GM19351 (cell line): Measurements from ENCODE around the gene LEMD2.

Source experiments
- ATAC-seq: cut with Tn5 transposase; IDR thresholded peaks from one replicate; pipeline ENCODE4 v1.9.1; 2021; ENCODE audit warnings: mild to moderate bottlenecking, moderate library complexity; ENCODE audit not compliant: unreplicated experiment

LEMD2 gene

DNA sequence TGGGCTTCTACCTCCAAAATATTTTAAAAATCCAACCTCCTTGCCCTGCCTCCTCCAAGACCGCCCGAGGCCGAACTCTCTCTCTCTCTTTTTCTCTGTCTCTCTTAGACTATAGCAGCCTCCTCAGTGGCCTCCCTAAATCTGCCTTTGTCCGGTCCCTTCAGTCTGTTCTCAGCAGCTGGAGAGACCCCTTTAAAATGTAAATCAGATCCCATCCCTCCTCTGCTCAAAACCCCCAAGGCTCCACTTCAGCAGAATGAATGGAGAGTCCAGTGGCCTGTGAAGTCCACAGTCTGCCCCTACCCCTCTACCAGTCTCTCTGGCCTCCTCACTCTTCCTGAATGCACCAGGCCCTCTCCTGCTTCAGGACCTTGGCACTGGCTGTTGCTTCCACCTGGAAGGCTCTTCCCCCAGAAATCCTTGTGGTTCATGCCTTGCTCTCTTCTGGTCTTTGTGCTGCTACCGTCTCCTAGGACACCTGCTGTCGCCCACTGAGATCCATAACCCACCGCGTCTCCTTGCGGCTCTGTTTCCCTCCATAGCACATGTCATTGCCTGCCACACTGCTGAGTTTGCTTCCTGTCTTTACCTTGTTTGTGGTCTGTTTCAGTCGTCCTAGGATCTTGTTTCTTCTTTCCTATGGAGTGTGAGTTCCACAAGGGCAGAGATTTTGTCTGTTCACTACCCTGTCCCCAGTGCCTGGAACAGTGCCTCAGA, 8.9 kb upstream of the LEMD2 start:
- no peak for ATAC-seq

DNA sequence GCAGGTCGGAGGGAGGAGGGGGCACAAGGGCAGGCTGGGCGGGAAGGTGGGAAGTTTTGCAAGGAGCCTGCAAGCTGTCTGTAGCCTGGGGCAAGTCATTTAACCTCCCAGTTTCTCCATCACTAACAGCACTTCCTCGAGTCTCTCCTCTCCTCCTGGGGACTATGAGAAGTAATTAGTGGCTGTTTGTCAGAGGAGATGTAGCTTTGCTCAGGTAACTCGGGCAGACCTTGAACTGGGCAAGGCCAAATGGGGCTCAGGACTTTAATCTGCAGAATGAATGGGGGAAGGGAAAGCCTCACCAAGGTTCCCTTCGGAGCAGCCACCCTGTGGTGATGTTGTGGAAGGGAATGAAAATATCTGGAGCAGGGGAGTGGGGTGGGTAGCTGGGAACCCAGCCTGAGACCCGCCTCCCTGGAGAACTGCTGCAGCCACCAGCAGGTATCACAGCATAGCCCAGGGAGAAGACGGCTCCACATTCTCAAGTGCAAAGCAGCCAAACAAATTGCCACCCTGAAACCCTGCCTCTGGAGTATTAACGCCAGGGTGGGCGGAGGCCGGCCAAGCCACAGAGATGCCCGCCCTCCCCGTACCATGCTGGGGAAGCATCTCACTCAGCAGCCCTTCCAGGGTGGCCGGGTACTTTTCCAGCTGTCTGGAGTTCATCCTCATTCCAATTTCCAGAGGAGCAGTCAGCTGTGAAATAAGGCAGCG, 6.1 kb upstream of the LEMD2 start:
- ATAC-seq, result no peak

DNA sequence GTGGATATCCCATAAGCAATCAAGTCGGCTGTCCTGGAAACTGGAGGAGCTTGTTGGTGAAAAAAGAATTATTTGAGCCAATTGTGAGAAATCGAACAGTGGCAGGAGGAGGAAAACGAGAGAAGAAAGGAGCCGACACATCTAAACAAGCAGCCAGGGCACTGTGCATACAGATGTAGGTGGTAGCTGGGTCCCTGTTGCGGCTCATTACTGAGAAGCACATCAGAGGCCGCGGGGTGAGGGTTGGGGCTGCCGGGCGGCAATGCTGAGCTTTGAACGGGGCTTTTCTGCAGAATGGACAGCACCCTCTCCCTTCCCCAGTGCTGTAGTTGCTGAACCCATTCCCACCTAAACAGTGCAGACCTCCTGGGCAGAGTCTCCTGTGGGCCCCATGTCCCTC, 4.1 kb upstream of the LEMD2 start:
- ATAC-seq, result no peak

DNA sequence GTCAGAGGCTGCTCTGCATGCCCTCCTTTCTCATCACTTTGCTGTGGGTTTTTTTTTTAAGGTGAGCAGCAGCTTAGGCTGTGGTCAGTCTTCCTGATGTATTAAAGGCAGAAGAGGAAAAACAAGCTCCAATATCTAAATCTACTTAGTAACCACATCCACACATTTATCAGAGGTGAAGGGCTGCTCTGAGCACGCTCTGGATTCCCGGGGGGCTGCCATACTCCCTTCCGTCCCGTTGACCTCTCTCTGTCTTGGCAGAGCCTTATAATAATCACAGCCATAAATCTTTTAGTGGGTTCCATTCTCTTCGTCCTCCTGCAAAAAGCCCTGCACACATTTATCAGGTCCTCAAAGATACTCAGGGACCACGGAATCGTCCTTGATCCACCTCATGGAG, 2.7 kb upstream of the LEMD2 start:
- no peak for ATAC-seq

DNA sequence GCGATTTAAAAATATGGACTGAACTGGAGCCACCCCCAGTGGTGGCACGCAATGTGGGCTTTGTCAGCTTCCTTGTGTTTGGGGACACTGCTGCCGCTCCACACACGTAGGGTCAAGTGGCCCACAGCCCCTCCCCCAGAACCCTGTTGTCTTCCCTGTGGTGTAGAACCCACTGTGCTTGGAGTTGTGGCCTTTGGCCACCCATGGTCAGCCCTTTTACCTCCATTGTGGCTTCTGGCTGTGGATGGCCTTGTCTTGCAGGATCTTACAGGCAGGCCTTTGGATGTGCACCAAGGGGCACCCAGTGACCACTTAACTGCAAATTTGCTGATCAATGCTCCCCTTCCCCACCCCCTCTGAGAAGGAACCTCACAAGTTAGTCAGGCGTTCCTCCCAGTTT, 2.0 kb upstream of the LEMD2 start:
- no peak for ATAC-seq

DNA sequence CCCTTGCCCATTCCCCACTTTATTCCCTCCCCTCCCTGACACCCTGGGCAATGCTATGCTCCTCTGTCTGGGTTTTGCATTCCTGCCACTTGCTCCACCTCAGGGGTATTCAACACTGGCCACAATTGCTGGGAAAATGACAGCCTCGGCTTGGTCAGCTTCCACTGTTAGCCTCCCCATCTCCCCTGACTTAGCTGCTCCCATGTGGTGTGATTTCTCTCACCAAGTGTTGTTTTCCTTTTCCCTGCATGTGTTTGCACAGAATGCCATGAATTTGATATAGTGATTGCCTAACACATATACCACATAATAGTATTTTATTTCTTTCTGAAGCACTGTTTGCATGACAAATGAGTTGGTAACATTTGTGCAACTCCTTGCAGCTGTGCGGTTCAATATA, 1.4 kb upstream of the LEMD2 start:
- no peak for ATAC-seq

DNA sequence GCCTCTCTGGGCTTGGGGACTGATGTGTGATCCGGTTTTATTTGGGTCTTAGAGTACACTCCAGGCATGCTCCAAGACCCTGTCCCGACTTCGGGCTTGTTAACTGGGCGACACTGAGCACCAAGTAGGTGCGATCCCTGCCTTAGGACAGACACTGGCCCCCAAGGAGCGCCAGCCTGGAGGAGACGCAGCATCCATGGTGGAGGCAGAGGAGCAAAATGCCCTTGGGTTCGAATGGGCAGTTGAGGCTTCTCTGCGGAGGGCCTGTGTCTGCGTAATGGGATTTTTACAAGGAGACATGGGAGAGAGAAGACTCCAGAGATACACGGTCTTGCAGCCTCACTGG, 593 bp upstream of the LEMD2 start:
- no peak for ATAC-seq

DNA sequence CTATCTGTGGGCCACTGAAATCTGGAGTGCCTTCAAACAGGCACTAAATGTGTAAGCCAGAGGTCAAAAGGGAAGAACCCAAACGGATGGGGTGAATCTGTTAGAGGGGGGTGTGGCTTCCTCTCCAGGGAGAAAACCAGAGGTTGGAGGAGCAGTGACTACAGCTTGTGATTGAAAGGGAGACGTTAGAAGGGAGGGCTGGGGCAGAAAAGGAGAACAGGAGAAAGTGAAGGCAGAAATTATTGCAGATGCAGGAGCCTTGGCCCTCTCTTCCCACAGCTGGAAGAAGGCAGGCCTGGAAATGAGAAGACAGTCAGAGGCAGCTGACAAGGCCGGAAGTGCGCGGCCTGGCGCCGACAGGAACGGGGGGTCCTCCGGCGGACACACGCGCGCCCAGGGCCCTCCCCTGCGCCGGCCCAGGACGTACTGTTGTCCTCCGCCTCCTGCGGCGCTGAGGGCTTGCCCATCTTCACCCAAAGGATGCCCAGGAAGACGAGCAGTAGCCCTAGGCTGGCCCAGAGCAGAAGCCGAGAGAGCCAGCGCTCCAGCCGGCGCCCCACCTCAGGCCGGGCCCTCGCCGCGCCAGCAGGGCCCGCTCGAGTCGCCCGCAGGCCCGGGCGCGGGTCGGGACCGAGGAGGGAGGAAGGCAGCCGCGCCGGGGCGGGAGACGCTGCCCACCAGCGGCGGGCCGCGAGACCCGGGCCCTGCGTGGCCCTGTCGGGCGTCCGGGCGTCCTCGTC, 806 bp downstream of the LEMD2 start:
- ATAC-seq, result peak; percentile 48

DNA sequence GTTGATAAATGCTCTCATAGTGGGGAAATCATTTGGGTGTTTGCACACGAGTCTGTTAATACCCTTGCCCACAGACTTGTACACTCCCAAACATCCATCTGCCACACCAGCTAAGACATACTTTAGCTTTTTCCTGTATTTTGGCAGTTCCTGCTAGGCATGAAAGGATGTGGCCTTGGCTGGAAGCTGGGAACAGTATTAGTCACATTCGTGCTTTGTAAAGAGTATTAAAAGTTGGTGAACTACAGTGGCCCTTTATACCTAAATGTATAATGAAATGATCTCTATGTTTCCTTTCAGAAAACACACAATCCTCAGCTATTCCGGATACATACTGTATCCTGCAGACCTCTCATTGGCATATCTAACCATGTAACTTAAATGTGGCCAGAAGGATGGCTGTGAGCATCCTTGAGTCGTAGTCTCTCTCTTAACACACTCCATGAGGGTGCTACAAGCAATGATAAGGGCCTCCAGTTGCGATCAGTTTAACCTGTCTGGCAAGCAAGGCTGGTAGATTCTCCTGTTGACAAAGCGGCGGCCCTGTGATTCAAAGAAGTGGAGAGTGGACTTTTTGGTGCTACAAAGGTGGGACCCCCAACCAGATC, 1.5 kb downstream of the LEMD2 start:
- no peak for ATAC-seq

DNA sequence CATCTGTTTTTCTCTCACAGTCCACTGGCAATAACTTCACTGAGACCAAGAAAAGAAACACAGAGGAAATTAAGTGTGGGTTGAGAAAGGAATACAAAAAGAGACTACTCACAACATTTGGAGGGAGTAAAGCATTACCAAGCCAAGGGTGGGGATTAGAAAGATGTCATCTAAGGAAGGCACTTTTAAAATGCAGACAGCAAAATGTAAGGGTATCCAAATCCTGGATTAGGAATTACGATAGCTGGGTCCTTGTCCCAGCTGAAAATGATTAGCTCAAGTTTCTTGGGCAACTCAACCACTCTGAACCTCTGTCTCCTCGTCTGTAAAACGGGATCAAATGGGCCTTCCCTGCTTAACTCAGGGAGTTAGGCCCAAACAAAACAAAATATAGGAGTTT, 2.2 kb downstream of the LEMD2 start:
- ATAC-seq, result no peak

DNA sequence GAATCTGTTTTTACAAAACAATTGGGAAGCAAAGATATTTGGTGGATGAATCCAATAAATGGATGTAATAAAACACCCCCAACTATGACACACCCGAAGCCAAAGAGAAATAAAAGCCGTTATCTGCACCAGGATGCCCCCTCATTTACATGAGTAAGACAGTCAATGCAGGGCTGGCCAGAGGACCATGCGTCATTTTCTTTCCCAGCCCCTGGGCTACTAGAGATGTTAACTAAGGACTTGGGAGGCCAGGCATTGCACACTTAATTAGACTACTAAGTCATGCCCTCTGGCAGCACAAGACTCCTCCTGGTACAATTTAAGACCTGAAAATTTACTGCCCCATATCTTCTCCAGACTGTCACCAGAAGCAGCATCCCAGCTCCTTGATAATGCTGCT, 3.2 kb downstream of the LEMD2 start:
- ATAC-seq, result no peak

DNA sequence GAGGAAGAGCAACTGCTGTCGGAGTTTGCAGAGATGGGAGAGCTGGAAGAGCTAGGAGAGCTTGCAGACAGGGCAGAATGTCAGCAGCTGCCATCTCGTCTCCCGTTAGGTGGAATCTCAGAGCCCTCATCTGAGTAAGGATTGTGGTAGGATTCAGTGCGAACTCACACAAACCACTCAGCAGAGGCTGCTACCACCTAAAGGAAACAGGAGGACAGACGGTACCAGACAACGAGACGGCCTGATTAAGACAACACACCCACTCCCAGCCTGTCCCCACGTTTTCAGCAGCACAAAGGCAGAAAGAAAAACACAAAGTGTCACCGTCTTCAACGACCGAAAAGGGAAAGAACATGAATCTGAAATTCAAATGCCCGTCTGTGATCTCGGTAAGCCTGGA, 4.1 kb downstream of the LEMD2 start:
- no peak for ATAC-seq

DNA sequence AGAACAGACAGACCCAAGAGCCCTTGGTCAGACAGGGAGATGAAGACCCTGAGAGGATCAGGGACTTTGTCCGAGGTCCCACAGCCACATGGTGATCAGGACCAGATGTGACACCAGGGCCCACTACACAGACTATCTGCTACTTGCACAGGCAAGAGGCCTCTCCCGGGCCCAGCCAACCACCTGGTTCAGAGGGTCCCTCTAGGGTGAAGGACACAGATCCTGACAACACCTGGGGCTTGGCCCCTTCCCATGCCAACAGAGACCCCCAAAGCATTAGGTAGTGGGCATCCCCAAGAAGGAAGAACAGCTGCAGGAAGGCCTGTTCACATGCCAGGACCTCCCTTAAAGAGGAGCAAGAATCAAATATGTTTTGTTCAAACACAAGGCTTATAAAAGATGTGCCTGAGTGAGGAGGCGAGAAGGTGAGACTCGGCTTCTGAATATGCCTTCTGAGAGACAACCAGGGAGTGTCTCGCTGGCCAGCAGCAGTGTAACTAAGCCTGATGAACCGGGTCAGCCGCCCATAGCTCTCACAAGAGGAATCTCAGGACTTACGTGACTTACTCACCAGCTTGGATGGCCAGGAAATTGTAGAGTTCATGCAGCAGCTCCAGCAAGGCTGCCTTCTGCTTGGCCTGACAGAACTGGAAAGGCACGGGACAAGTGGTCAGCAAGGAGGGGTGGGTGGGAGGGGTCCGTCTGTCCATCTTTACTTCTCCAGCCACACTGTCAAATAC, 5.0 kb downstream of the LEMD2 start:
- no peak for ATAC-seq

DNA sequence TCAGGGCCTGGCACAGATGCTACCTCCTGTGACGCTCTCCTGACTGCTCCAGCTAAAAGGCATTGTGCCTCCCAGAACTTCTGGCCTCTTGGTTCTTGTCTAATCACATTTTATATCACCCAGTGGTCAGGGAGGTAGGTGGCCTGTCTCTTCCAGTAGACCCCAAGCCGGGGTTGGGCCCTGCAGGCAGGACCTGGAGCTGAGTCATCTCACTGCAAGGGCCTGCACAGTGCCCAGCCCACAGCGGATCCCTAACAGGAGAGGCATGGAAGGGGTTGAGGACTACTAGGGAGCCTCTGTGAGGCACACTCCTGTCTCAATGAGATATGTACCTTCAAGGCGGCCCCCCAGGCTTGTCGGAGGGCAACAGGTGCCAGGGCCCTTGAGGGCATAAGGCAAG, 6.4 kb downstream of the LEMD2 start:
- ATAC-seq, result no peak

DNA sequence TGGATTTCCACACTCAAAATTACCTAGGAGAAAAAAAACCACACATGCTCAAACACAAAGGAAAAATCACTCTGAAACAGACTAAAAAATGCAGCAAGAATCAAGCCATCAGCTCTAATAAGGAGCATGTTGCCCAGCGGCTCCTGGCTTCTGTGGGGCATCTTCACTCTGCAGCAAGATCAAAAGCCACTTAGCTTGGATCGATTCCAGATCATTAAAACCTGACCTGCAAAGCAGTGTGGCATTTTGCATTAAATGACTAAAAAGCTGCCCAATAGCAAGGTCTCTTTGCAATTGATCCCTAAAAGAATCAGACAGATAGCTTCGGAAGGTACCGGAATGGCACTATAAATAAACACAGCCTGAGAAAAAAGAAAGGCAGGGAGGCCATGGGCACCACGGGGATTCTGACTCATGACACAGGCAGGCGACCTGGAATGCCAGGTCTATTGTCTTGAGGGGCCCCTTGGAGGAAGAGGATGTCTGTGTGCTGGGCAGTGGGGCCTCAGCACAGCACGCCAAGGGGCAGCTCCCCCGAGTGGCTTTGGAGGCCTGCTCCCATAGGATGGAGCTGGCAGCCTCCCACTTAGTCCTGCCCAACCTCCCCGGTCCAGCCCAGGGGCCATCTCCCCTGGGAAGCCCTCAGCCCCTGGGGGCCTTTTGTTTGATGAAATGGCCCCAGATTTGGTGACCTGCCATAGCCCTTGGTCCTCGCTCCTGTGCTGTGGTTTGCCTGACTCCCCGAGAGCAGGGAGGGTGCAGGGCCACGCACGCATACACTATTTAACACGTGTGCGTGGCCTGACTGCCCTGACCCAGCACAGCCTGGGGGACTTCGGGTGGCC, 7.6 kb downstream of the LEMD2 start:
- no peak for ATAC-seq

DNA sequence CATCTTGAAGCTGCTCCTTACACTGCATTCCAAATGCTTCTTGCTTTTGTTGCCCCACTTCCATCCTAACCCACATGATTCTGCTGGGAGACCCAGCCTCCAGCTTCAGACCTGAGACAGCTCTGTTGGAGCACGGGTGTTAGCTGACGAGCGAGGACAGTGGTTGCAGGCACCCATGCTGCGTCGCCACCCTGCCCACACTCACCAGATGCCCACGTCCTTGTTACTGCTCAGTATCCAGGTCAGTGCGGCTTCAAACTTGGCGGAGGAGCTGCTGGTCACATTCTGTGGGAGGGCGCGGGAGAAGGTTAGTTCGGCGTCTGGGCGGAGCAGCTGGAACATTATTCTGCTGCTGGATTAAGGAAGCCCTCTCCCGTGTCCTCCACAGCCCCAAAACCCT, 9.0 kb downstream of the LEMD2 start:
- ATAC-seq, result no peak

DNA sequence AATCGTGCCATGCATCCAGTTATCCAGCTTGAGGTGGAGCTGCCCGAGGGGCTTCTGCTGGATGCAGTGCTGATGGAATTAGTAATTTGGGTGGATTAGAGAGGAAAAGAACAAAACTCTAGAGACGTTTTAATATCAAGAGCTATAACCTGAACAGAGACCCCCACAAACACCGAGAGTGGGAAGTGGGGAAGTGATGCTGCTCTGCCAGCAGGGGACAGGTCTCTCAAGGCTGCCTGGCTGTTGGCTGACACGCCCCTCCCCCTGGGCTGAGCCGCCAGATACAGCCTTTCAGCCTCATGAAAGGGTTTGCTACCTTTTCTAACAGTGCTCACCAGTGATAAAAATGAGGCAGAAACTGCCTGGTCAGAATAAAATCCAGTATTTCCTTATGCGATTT, 9.6 kb downstream of the LEMD2 start:
- no peak for ATAC-seq

DNA sequence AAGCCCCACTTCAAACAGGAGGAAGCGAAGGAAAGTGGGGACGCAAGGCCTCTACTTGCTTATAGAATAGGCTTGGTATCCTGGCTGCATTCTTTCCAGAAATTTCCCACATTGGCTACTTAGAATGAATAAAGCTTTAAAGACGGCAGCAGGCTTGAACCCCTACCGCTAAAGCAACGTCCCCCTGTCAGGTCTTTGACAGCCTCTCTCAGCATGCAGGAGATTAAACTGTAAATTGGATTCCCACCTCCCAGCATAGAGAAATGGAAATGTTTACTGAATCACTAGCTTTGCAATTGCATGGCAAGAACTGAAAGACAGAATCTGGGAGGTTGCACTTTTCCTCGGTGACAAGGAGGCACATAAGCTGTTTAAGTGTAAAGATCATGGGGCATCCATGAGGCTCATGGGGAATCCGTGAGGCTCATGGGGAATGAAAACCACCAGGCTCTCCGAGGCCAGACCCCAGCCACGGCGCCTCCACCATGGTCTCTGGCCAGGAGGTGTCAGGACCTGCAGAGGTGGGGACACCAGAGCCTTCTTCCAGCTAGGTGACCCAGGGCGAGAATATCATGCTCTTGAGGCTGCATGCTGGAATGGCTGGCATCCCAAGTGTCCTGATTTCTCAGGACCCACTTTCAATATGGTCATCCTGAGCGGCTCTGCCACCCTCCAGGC, 10.3 kb downstream of the LEMD2 start:
- no peak for ATAC-seq
